ENCODE data around the gene PYHIN1. TPM values are rescaled to one million over a fixed set of nuclear protein-coding genes. Genes with fewer than 3 reads are reported as not detected.

Gene PYHIN1
- total and polyA plus RNA-seq, 2 of the 4 experiments (the other 2 are of a cell fraction), result not detected

DNA sequence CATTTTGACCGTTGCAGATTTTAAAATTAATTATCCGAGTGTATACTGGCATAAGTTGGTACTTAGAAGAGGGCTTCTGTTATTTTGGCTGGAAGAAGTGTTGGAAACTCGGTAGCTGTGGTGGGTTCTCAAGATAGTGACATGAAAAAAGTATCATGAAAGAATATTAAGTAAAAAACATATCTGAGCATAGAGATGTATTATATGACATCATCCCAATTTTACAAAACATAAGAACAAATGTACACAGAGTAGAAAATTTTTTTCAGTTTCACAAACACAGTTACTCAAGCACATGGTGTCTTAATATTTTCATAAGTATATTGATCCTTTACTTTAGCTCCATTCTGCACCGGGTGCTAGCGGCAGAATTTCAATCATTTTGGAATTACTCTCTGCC is 79.0 kb downstream of the PYHIN1 start:
- peak overlapping the region; percentile 94 for H3K9ac ChIP-seq (ENCODE audit: low read depth, low read length)
- dilution Hi-C loops (cut with HindIII; ENCODE audit: low sequenced_read_pairs, unreplicated experiment) (no loop called here), intact Hi-C loops (cut with micrococcal nuclease) (no loop called here), in situ Hi-C loops (cut with MboI; ENCODE audit: low sequenced_read_pairs) (no loop called here)
- H3K56ac ChIP-seq (ENCODE audit: extremely low read depth, insufficient read depth, low read length), result peak overlapping the region; percentile 93
- peak overlapping the region; percentile 90 for H3K4me3 ChIP-seq (ENCODE audit: insufficient read depth, low read depth, low read length)
- H3K36me3 ChIP-seq (ENCODE audit: control insufficient read depth, insufficient read depth, low read length), result peaks cover 4% of the 10 kb centered on the region
- no CpG with 5 or more reads among the region's 5 CpGs for WGBS, 2 experiments (ENCODE audit: extremely low coverage in 2 of 2, insufficient read length in 1 of 2)
- H3K9me3 ChIP-seq (ENCODE audit: control insufficient read depth, insufficient read depth, low read length), result no peaks in the 10 kb centered on the region
- H4K20me1 ChIP-seq (ENCODE audit: insufficient read depth, low read length), result no peaks in the 10 kb centered on the region
- H3K4me2 ChIP-seq (ENCODE audit: low read depth, low read length), result peak overlapping the region; percentile 91
- H3K23ac ChIP-seq (ENCODE audit: low read depth, low read length), result peak overlapping the region; percentile 85
- peak overlapping the region; percentile 87 for H3K14ac ChIP-seq (replicated peaks; ENCODE audit: low read depth, low read length)
- H3K4me1 ChIP-seq (ENCODE audit: control insufficient read depth, insufficient read depth, low read length), result peaks cover 13% of the 10 kb centered on the region
- peak overlapping the region; percentile 81; the same call in 2 of the 3 replicates for H2BK15ac ChIP-seq (ENCODE audit: low read depth, low read length)
- H2BK20ac ChIP-seq (ENCODE audit: low read depth, low read length), result 0 out of 2 replicates have a peak overlapping the region, but pooled peaks have one; percentile 83
- peak overlapping the region; percentile 77 for H4K91ac ChIP-seq (ENCODE audit: insufficient read depth, low read depth, low read length)
- peak overlapping the region; percentile 93; the same call in 1 of the 2 replicates for H4K5ac ChIP-seq (ENCODE audit: low read depth, low read length)
- H2BK120ac ChIP-seq (ENCODE audit: low read depth, low read length), result peak overlapping the region; percentile 69
- H3K4ac ChIP-seq (ENCODE audit: low read depth, low read length), result peak overlapping the region; percentile 57; the same call in 1 of the 2 replicates
- H2AK9ac ChIP-seq (replicated peaks; ENCODE audit: low read depth, low read length, poor library complexity), result no peak overlapping the region
- H4K8ac ChIP-seq (ENCODE audit: low read depth in 2 of 2, low read length in 2 of 2), result peak overlapping the region; percentile 48 to 60; a peak in 3 of 4 replicates
- no peak overlapping the region for H2AFZ ChIP-seq (replicated peaks; ENCODE audit: low read length, poor library complexity)
- H3K79me1 ChIP-seq (ENCODE audit: low read depth in 1 of 2, low read length in 2 of 2), result peaks cover 0 to 18% of the 10 kb centered on the region in 2 experiments; a peak in 2 of 4 replicates
- ChIA-PET CTCF (interaction anchor here (0.6 to 1.1 kb wide), 2 partner anchors 21 to 1854 kb away, joined by 3 to 8 read pairs; no protein-coding TSS in a partner anchor), POLR2A (ENCODE audit: unreplicated experiment) (interaction anchor here (0.6 to 1.2 kb wide), 3 partner anchors 10 to 62 kb away, joined by 3 to 7 read pairs (median 4); no protein-coding TSS in a partner anchor)
- no peak overlapping the region for H2AK5ac ChIP-seq (ENCODE audit: low read depth, low read length)
- no peaks in the 10 kb centered on the region for H3K27me3 ChIP-seq (ENCODE audit: control insufficient read depth, insufficient read depth, low read length)
- H2BK5ac ChIP-seq (ENCODE audit: low read depth, low read length, poor library complexity, severe bottlenecking), result peak overlapping the region; percentile 99
- 0 out of 2 replicates have a peak, but pooled peaks cover 3% of the 10 kb centered on the region for H3K9me1 ChIP-seq (ENCODE audit: insufficient read depth, low read length)
- H3K27ac ChIP-seq (ENCODE audit: insufficient read depth, low read length), result peak overlapping the region; percentile 76
- BruUV-seq (replicated peaks), result no TSS peak
- DNase-seq, result no peak
- no peak for ATAC-seq (ENCODE audit: low read depth)
- no peak for TF ChIP-seq SMC3 (IDR thresholded peaks at IDR 0.05; ENCODE audit: low read depth, low read length)
- TF ChIP-seq BHLHE40 (IDR thresholded peaks at IDR 0.05; ENCODE audit: low read depth, low read length), result no peak
- no peak for TF ChIP-seq MAZ (IDR thresholded peaks at IDR 0.05; ENCODE audit: borderline replicate concordance, low read depth, low read length)
- TF ChIP-seq MAFK (IDR thresholded peaks at IDR 0.05; ENCODE audit: low read depth, low read length), result no peak
- no peak for TF ChIP-seq NFE2L2 (IDR thresholded peaks at IDR 0.05; ENCODE audit: low read depth, low read length)
- TF ChIP-seq RCOR1 (IDR thresholded peaks at IDR 0.05; ENCODE audit: insufficient replicate concordance, low read length), result no peak
- TF ChIP-seq CTCF (conservative IDR thresholded peaks at IDR 0.05; ENCODE audit: low read depth, low read length), result no peak
- no peak for TF ChIP-seq CEBPB (IDR thresholded peaks at IDR 0.05; ENCODE audit: low read depth, low read length)
- TF ChIP-seq RFX5 (IDR thresholded peaks at IDR 0.05; ENCODE audit: low read depth, low read length), result no peak
- no peak for TF ChIP-seq RAD21 (IDR thresholded peaks at IDR 0.05; ENCODE audit: low read length)
- TF ChIP-seq, protein P1, sequence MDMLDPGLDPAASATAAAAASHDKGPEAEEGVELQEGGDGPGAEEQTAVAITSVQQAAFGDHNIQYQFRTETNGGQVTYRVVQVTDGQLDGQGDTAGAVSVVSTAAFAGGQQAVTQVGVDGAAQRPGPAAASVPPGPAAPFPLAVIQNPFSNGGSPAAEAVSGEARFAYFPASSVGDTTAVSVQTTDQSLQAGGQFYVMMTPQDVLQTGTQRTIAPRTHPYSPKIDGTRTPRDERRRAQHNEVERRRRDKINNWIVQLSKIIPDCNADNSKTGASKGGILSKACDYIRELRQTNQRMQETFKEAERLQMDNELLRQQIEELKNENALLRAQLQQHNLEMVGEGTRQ (IDR thresholded peaks at IDR 0.05; ENCODE audit: low read depth, low read length), result no peak
- no peak for TF ChIP-seq CHD1 (IDR thresholded peaks at IDR 0.05; ENCODE audit: low read depth, low read length)
- TF ChIP-seq MXI1 (IDR thresholded peaks at IDR 0.05; ENCODE audit: borderline replicate concordance, low read depth, low read length), result no peak
- TF ChIP-seq FOS (IDR thresholded peaks at IDR 0.05; ENCODE audit: low read depth, low read length), result no peak
- no peak for TF ChIP-seq POLR2A (IDR thresholded peaks at IDR 0.05; ENCODE audit: low read depth, low read length)
- TF ChIP-seq, protein P2, sequence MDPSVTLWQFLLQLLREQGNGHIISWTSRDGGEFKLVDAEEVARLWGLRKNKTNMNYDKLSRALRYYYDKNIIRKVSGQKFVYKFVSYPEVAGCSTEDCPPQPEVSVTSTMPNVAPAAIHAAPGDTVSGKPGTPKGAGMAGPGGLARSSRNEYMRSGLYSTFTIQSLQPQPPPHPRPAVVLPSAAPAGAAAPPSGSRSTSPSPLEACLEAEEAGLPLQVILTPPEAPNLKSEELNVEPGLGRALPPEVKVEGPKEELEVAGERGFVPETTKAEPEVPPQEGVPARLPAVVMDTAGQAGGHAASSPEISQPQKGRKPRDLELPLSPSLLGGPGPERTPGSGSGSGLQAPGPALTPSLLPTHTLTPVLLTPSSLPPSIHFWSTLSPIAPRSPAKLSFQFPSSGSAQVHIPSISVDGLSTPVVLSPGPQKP (IDR thresholded peaks at IDR 0.05; ENCODE audit: borderline replicate concordance, low read depth, low read length), result no peak
- peak overlapping the region; percentile 96 for H3K18ac ChIP-seq (ENCODE audit: low read depth, low read length)
